DOHH2 (cell line): ENCODE data around the gene NDUFA12.

Source experiments
- H3F3A ChIP-seq: fragments of 200-600 bp; sonication (generic), shearing (Covaris generic); 2 replicates; pipeline ENCODE4 v1.6.0; 2016; ENCODE audit warnings: antibody characterized with exemption, mild to moderate bottlenecking; ENCODE audit not compliant: control insufficient read depth, insufficient read depth
- H3K27ac ChIP-seq: fragments of 200-600 bp; sonication (generic); 2 replicates; pipeline ENCODE4 v1.5.1; 2014; ENCODE audit warnings: low read depth, mild to moderate bottlenecking, low read length, moderate library complexity
- H3K27me3 ChIP-seq: fragments of 200-600 bp; sonication (generic); 2 replicates; pipeline ENCODE4 v1.6.1; 2014; ENCODE audit warnings: mild to moderate bottlenecking, low read length, mixed read lengths; ENCODE audit not compliant: control insufficient read depth
- H3K36me3 ChIP-seq: fragments of 200-600 bp; sonication (generic); 2 replicates; pipeline ENCODE4 v1.6.1; 2014; ENCODE audit warnings: mild to moderate bottlenecking, low read length, moderate library complexity, mixed read lengths; ENCODE audit not compliant: control insufficient read depth
- H3K4me1 ChIP-seq: fragments of 200-600 bp; sonication (generic); 2 replicates; pipeline ENCODE4 v1.6.1; 2014; ENCODE audit warnings: mild to moderate bottlenecking, low read length, mixed read lengths; ENCODE audit not compliant: control insufficient read depth
- H3K4me2 ChIP-seq: fragments of 200-600 bp; sonication (generic); 2 replicates; pipeline ENCODE4 v1.6.0; 2014; ENCODE audit warnings: mild to moderate bottlenecking, low read length, moderate library complexity
- H3K4me3 ChIP-seq: fragments of 200-600 bp; sonication (generic); 2 replicates; pipeline ENCODE4 v1.5.1; 2014; ENCODE audit warnings: mild to moderate bottlenecking, low read length, mixed read lengths
- H3K79me2 ChIP-seq: fragments of 200-600 bp; sonication (generic); 2 replicates; pipeline ENCODE4 v1.6.1; 2014; ENCODE audit warnings: mild to moderate bottlenecking, low read length, mixed read lengths; ENCODE audit not compliant: control insufficient read depth
- H3K9me2 ChIP-seq: fragments of 200-600 bp; sonication (generic); replicated peaks from 2 replicates; pipeline ENCODE4 v1.6.1; 2014; ENCODE audit warnings: mild to moderate bottlenecking, low read length, mixed read lengths; ENCODE audit not compliant: control insufficient read depth
- H3K9me3 ChIP-seq: fragments of 200-600 bp; sonication (generic); 2 replicates; pipeline ENCODE4 v1.6.1; 2014; ENCODE audit warnings: antibody characterized with exemption, low read length, mixed read lengths; ENCODE audit not compliant: control insufficient read depth, insufficient read depth
- H4K20me1 ChIP-seq: fragments of 200-600 bp; sonication (generic); 2 replicates; pipeline ENCODE4 v1.6.0; 2014; ENCODE audit warnings: low read depth, mild to moderate bottlenecking, antibody characterized with exemption, low read length, moderate library complexity; ENCODE audit not compliant: control insufficient read depth, insufficient read depth
- CTCF ChIP-seq: fragments of 200-600 bp; sonication (generic); IDR thresholded peaks from one replicate; pipeline ENCODE4 v1.5.1; 2014; ENCODE audit warnings: antibody characterized with exemption, mild to moderate bottlenecking, low read depth, low read length; ENCODE audit not compliant: poor library complexity, severe bottlenecking
- EZH2phosphoT487 ChIP-seq: fragments of 200-600 bp; sonication (generic); IDR thresholded peaks from 2 replicates; pipeline ENCODE4 v1.6.1; 2017; ENCODE audit warnings: borderline replicate concordance, mild to moderate bottlenecking, antibody characterized with exemption, low read length, moderate library complexity, mixed read lengths

NDUFA12 gene

GRCh38 chr12:94941440-94941862 is 62.0 kb downstream of the NDUFA12 start:
- H3K79me2 ChIP-seq = no peaks in the 10 kb centered on the region
- no peaks in the 10 kb centered on the region for H3K36me3 ChIP-seq
- no peaks in the 10 kb centered on the region for H3F3A ChIP-seq
- H3K9me2 ChIP-seq = no peaks in the 10 kb centered on the region
- H4K20me1 ChIP-seq = no peaks in the 10 kb centered on the region
- no peak overlapping the region for H3K4me3 ChIP-seq
- no peak overlapping the region for H3K27ac ChIP-seq
- H3K9me3 ChIP-seq = no peaks in the 10 kb centered on the region
- H3K27me3 ChIP-seq = no peaks in the 10 kb centered on the region
- no peak overlapping the region for H3K4me2 ChIP-seq
- peaks cover 4% of the 10 kb centered on the region for H3K4me1 ChIP-seq
- no peak for TF ChIP-seq CTCF
- no peak for TF ChIP-seq EZH2phosphoT487

- no peaks in the 10 kb centered on the region for H3K9me3 ChIP-seq
- H4K20me1 ChIP-seq = no peaks in the 10 kb centered on the region
- no peaks in the 10 kb centered on the region for H3F3A ChIP-seq
- H3K4me1 ChIP-seq = peaks cover 4% of the 10 kb centered on the region
- H3K36me3 ChIP-seq = no peaks in the 10 kb centered on the region
- no peak overlapping the region for H3K27ac ChIP-seq
- H3K79me2 ChIP-seq = no peaks in the 10 kb centered on the region
- no peaks in the 10 kb centered on the region for H3K27me3 ChIP-seq
- no peak overlapping the region for H3K4me2 ChIP-seq
- no peaks in the 10 kb centered on the region for H3K9me2 ChIP-seq
- TF ChIP-seq EZH2phosphoT487 (no peak), CTCF (no peak)
- H3K4me3 ChIP-seq = no peak overlapping the region
These were observed 62.7 kb downstream of the NDUFA12 start for GRCh38 chr12:94940771-94941170.

GRCh38 chr12:94938583-94938982 is 64.9 kb downstream of the NDUFA12 start:
- Histone ChIP-seq H3K9me2 (no peaks in the 10 kb centered on the region), H3F3A (no peaks in the 10 kb centered on the region), H3K79me2 (no peaks in the 10 kb centered on the region), H3K36me3 (no peaks in the 10 kb centered on the region), H3K27me3 (no peaks in the 10 kb centered on the region), H3K4me2 (no peak overlapping the region), H4K20me1 (no peaks in the 10 kb centered on the region), H3K9me3 (no peaks in the 10 kb centered on the region), H3K4me1 (peaks cover under 1% of the 10 kb centered on the region), H3K27ac (no peak overlapping the region), H3K4me3 (no peak overlapping the region)
- TF ChIP-seq EZH2phosphoT487 (no peak), CTCF (no peak)

- Histone ChIP-seq H3F3A (no peaks in the 10 kb centered on the region), H3K36me3 (no peaks in the 10 kb centered on the region), H3K4me2 (no peak overlapping the region), H3K4me3 (no peak overlapping the region), H3K27ac (no peak overlapping the region), H3K9me3 (no peaks in the 10 kb centered on the region), H3K79me2 (no peaks in the 10 kb centered on the region), H3K4me1 (no peaks in the 10 kb centered on the region), H3K27me3 (peaks cover 8% of the 10 kb centered on the region), H4K20me1 (no peaks in the 10 kb centered on the region), H3K9me2 (no peaks in the 10 kb centered on the region)
- TF ChIP-seq CTCF (no peak), EZH2phosphoT487 (no peak)
These were observed 72.7 kb downstream of the NDUFA12 start for GRCh38 chr12:94930772-94931171.
